Measurements from ENCODE around the gene NIPAL3.

Gene NIPAL3

DNA sequence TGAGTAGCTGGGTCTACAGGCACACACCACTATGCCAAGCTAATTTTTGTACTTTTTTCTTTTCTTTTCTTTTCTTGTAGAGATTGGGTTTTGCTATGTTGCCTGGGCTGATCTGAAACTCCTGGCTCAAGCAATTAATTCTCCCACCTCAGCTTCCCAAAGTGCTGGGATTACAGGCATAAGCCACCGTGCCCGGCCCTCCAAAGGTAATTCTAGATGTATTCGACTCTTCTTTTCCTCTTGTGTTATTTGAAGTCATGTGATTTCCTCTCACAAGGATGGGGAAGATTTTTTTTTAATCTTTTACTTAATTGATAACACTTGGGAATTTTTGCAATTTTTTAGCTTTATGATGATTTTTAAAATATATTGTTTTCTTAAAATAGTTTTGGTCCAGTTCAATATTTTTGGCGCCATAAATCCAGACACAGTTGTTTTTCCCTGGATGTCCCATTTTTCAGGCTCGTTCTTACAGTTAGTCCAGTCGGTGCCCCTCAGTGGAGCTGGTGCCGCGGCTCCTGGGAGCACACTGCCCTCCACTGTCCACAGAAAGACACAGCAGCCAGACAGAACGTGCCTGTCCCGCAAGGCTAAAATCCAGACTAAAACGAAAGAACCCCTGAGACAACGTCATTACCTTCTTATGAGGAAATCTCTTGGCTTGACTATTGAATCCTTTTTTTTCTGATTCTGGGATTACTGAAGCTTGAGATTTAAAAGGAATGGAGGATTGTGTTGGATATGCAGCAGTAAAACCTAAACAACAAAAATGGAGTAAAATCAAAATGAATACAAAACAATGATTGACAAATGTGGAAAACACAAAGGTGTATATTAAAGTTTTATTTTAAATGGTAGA, 24.4 kb upstream of the NIPAL3 start:
- peak; percentile 63 for ATAC-seq
- DNase-seq, result peak; percentile 71

DNA sequence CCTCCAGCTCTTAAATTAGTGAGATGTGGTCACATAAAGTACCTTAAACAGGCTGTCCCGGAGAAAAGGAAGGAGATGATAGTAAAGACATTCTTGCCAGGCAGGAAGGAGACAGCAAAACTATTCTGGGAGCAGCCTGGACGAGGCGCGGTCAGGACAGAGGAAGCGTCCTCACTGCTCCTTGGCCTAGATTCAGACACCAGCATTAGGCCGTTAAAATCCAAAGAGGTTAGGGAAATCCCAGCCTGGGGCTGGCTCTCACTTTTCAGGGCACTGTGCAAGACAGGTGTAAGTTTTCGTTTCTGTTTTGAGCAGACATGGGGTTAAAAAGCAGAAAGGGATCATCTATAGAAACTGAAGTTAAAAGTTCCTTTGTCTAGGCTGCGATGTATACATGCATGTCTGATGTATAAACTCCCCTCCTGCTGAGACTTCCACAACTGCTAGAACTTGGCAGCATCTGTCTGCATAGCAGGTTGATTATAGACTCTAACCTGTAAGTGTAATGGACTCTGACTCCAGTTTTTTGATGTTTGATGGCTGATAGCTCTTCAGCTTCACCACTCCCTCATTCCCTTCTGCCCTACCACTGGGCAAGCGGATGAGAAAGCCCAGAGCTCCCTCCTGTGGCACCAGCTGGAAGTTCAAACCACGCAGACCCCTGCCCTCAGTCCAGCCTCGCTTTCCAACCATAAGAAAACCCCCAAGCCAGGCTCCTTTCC, 23.6 kb upstream of the NIPAL3 start:
- DNase-seq (peak; percentile 71), ATAC-seq (peak; percentile 74)

DNA sequence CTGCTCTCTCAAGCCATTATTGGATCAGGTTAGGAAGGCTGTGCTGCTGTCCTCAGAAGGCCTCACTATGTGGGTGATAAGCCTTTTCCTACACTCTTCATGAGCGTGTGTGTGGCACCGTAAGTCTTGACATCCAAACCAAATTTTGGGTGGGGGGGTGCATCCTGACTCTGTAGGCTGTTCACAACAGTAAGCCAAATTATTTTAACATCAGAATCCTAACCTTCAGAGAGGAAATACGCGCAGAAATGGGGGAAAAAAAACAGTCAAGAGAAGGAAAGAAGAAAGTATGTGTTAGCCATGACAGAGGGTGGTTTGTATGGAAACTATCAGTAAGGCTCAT, 23.0 kb upstream of the NIPAL3 start:
- DNase-seq (no peak), ATAC-seq (no peak)

DNA sequence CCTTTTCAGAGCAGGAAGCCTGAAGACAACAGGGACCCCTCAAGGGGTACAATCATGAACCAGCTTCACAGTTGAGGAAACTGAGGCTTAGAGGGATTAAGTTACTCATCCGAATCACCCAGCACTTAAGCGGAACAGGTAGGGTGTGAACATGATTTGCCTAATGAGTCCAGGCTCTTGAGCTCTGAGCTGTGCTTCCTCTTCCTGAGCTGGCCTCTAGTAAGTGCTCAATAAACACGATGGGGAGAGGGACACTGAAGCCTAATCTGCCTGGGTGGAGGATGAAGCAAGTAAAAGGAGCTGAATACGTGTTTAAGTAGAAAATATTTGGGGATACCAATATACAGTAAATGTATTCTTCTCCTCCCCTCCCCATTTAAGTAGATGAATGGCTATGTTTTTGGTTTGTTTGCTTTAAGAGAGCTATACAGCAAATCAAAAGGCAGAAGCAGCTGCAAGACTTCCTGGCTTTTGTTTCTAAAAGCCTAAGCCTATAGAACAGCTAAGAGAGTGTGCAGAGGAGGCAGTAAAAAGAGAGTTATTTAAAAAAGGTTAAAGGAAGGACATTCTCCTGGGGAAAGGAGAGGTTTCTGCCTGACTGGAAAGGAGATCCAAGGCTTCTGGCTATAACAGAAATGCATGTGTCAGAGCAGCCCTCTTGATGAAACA, 22.5 kb upstream of the NIPAL3 start:
- ATAC-seq (no peak), DNase-seq (no peak)

DNA sequence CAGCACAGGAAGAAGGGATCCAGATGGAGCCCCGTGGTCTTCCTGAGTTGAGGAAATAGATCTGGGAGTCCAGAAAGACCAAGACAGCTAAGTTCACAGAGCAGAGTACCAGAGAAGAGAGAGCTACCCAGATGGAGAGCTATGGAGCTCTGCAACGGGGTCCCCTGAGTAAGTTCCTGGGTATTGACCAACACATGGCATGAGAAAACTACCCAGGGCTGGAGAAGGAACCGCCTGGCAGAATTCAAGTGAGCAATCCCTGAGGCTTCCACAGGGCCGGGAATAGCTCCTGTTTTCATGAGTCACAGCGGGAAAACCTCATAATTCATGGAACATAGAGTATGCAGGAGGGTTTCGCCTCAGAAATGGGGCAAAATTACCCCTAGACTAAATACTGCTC, 21.7 kb upstream of the NIPAL3 start:
- no peak for DNase-seq

DNA sequence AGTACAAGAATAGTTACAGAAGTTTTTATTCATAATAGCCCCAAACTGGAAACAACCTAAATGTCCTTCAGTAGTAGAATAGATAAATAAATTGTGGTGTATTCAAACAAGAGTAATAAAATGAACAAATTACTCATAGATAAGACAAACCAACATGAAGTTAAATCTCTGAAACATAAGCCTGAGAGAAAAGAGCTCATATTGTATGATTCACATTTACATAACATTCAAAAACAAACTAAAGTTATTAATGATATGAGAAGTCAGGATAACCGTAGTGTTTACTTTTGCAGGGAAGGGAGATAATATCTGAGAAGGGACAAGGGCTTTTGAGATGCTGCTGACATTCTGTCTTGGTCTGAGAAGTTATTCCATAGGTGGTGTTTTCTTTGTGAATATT, 15.5 kb upstream of the NIPAL3 start:
- ATAC-seq, result no peak

More for the DNA sequence above, 21.7 kb upstream of the NIPAL3 start:
- no peak for ATAC-seq

DNA sequence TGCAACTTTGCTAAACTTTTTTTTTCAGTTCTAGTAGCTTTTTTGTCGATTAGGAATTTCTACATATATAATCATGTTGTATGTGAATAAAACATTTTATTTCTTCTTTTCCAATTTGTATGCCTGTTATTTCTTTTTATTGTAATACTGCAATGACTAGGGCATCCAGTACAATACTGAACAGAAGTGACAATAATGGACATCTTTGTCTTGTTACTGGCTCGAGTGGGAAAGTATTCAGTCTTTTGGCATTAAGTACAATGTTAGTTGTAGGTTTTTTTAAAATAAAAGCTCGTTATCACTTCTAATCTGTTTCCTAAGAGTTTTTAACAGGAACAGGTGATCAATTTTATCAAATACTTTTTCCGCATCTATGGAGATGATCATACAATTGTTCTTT, 11.8 kb upstream of the NIPAL3 start:
- DNase-seq (no peak), ATAC-seq (no peak)

More for the DNA sequence above, 15.5 kb upstream of the NIPAL3 start:
- no peak for DNase-seq

DNA sequence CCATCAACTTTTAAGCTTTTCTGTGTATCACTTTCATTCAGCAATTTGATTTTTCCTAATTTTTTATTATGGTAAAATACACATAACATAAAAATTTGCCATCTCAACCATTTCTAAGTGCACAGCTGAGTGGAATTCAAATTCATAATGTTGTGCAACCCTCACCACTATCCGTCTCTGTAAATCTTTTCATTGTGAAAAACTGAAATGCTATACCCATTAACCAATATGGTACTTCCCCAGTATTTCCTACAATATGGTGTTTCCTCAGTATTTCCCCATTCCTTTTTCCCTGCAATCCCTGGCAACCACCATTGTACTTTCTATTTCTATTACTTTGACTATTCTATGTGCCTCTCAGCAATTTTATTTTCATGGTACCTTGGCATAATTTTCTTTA, 8.8 kb upstream of the NIPAL3 start:
- DNase-seq (no peak), ATAC-seq (no peak)

DNA sequence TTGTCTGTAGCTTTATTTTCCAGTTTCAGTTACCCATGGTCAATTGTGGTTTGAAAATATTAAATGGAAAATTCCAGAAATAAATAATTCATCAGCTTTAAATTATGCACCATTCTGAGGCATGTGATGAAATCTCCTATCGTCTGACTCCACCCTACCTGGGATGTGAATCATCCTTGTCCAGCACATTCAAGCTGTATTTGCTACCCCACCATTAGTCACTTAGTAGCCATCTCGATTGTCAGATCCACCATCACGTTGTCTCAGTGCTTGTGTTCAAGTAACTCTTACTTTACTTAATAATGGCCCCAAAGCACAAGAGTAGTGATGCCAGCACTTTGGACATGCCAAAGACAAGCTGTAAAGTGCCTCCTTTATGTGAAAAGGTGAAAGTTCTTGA, 6.1 kb upstream of the NIPAL3 start:
- no peak for ATAC-seq

DNA sequence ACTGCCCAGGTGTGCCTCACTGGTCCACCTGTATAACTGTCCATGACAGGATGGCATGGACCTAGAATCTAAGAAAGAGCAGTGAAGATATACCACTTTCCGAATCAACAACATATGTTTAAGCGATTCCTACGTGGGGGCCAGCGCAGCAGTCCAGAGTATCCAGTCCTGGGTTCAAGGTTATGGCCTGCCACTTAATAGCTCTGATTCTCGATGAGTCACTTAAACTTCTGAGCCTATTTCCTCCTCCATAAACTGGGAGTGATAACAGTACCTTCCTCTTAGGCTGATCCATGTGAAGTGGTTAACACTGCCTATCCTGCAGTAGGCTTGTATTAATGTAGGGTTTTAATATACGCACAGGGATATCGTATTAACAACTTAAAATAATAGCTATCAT, 4.9 kb upstream of the NIPAL3 start:
- ATAC-seq (no peak), DNase-seq (no peak)

More for the DNA sequence above, 6.1 kb upstream of the NIPAL3 start:
- no peak for DNase-seq

DNA sequence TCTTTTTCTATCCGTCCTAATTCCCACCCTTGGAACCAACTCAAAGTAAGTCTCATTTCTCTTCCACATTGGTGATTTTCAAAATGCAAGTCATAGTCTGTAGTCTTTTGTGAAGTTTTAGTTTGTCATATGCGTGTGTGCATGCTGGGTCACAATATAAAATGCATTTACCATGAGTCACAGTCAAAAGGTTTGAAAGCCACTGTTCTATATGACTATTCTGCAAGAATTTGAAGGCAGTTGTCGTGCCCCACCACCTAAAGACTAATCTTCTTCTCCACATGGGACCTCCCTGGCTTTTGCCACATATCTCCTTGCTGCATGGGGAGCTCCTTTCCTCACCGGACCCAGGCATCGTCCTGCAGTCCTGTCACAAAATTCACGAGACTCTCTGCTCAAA, 3.6 kb upstream of the NIPAL3 start:
- ATAC-seq (no peak), DNase-seq (no peak)

DNA sequence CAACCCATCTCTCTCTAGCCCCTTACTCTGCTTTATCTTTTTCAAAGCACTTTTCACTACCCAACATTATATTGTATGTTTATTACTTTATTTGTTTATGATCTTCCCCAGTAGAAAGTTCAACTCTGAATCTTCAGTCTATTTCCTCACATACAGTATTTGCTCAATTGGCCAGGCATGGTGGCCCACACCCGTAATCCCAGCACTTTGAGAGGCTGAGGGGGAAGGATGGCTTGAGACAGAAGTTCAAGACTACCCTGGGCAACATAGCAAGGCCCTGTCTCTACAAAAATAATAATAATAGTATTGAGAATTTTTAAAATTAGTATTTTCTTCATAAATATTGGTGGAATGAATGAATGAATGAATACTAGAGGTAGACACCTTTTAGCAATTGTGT, 3.2 kb upstream of the NIPAL3 start:
- no peak for DNase-seq
- ATAC-seq, result no peak

DNA sequence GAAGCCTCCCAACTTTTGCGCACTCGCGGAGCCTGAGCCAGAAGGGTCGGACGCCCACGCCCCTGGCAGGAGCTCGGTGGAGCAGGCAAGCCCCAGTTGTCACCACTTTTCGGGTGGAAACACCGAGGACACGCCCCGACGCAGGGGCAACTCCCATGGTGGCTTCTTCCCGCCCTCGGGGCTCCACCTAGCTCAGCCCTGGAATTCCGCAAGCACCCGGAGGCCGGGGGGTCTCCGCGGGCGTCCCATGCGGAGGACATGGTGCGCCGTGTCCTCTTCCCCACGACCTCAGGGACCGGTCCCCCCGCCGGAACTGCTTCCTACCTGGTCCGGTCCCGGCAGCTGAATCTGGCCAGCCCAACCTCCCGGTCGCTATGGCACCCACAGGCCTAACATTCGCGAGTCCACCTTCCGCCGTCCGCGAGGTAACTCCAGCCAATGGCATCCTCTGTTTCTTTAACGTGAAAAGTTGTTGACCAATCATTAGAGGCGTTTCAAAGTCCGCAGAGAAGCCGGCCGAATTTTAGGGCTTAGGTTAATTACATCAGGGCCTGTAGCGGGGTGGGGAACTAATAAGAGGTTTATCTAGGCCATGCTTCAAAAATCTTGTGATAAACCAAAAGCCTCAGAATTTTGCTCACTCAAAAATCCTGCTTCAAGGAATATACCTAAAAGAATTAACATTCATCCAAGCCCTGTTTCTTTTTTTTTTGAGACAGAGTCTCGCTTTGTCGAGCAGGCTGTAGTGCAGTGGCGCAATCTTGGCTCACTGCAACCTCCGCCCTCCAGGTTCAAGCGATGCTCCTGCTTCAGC, 2.0 kb upstream of the NIPAL3 start, which contains the start of gene STPG1:
Gene STPG1, minus strand, starts transcription at position 433 of the 814 bp plus-strand sequence. CDS start 12,394 bp downstream, outside the sequence.
- ATAC-seq (peak; percentile 48), DNase-seq (peak; percentile 83)

DNA sequence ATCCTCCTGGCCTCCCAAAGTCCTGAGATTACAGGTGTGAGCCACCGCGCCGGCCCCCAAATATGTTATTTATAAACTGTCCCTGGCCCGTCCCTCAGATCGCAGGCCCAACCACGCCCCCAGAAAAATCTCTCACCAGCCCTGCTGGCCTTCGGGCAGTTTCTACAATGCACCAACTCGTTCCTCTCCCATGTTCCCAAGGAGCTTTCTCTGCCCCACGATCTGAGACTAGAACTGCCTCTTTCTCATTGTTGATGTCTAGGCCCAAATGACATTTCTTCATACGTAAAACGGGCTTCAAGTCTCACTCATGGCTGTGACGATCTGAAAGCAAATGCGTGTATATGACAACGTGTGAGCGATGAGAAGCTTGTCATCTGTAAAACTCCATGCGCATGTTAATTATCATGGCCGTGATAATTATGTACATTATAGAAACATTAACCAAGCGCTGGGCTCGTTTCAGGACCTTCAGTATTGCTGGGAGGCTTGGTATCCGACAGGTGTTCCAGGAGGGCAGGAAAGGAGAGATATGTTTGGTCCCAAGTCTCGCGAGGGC, 748 bp upstream of the NIPAL3 start:
- ATAC-seq, result no peak

DNA sequence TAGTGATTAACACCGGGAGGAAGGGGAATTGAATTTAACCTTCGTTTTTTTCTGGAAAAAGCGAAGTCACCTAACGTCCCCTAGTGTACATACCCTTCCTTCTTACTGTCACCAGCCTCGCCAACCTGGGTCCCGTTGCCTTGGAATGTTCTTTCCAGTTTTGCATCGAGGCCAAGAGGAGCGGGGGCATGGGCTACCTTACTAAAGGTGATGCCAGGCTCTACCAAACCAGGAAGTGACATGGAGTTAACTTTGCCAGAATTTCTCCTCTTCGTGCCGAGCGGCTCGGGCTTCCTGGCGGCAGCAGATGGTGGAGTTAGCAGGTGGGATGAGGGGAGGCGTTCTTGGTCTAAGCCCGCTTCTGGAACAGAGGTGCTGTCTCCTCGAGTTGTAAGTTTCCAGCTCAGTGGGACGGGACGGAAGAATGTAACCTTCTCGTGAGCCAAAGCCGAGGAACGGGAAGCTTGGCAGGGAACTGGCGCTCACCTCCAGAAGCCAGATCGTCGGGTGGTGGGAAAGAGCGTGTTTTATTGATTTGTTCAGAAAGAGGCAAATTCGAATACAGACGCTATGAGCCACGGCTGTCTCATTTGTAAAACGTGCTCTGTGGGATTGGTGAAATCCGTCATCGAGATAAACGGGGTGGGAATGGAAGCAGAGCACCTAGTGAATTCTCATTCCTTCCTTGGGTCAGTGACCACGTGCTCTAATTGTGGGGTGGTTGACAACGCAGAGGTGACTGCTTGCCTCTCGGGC, 486 bp downstream of the NIPAL3 start:
- peak; percentile 27 for DNase-seq
- ATAC-seq, result no peak

More for the DNA sequence above, 748 bp upstream of the NIPAL3 start:
- no peak for DNase-seq

DNA sequence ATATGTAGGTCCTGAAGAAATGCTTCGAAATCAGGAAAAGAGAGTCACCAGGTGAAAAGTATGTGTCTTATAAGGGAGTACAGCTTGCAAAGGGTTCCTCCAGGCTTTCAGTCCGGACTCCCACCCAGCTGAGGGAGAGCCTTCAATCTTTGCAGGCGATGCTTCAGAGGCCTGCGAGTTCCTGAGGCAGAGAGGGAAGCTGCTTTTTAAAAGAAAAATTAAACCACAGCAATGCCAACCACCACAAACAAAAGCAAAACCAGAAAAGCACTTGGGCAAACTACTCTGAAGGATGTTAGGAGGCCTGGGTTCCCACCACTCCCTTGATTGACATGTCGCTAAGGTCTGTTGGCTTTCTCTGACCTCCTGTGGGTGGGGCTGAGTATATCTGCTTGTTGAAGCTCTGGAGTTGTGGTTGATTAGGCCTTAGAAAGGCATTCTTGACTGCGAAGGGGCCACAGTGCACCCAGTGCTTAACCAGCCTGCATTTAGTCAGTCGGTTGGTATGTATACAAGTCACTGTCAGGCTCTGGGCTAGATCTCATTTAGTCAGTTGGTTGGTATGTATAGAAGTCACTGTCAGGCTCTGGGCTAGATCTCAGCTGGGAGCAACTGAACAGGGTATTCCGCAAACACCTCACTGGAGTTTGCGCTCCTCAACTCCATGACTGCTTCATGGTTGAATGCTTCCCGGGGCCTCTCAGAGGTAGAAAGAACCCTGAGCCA, 1.2 kb downstream of the NIPAL3 start:
- DNase-seq (peak; percentile 58), ATAC-seq (peak; percentile 48)

DNA sequence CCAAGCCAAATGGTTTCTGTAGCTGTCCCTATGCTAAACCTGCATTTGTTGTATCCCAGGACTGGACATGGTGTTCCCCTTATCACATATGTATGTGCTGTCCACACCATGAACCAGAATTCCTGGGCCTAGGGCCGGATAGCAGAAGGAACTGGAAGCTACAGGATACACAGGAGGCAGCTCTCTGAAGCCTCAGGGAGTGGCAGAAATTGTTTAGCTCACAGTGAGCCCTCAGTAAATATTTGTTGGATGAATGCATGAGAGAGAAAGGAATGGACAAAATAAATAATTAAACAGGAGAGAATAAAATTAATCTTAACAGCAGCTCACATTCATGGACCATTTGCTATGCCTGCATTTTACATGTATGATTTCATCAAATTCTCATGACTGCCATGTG, 2.1 kb downstream of the NIPAL3 start:
- ATAC-seq, result no peak

DNA sequence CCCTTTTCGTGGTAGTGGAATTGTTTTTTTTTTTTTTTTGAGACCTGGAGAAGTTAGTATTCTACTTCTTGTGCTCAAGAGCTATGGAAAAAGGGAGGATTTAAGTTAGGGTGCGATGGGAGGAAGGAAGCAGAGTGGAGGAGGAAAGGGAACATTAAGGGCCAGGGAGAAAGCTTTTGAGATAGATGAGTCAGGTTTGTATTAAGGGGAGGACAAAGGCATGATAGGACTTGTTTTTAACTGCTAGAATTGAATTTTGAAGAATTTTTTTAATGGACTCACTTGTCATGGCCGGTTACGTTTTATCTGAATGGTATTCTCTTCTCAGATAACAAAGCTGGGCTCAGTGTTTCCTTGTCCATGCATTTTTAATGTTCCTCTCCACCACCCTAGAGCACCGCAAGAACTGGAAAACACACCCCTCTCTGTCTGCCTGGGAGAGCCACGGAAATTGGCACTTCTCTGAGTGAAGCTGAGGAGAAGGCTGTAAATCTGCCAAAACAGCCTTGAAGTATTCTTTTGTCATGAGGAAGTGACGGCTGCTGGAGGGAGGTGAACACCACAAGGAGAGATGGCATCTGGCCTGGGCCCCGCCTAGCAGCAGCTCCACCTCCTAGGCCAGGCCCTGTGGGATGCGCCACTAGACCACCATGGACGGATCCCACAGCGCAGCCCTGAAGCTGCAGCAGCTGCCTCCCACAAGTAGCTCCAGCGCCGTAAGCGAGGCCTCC, 3.5 kb downstream of the NIPAL3 start:
- DNase-seq (peak; percentile 20), ATAC-seq (no peak)

More for the DNA sequence above, 2.1 kb downstream of the NIPAL3 start:
- DNase-seq, result no peak

DNA sequence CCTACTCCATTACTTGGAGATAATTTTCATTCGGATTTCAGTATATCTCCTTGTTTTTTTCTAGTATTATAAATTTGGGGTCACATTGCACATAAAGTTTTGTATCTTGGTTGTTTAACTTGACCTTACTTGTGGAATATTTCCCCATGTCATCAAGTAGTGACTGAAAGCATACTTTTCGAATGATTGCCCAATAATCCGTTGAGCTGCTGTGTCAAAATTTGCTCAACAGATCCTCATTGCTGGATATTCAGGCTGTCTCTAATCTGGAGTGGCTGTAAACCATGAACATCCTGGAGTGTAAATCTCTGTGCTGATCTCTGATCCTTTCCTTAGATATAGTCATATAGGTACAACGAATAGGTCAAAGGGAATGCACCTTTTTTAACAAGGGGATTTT, 4.9 kb downstream of the NIPAL3 start:
- no peak for ATAC-seq
- DNase-seq, result no peak

DNA sequence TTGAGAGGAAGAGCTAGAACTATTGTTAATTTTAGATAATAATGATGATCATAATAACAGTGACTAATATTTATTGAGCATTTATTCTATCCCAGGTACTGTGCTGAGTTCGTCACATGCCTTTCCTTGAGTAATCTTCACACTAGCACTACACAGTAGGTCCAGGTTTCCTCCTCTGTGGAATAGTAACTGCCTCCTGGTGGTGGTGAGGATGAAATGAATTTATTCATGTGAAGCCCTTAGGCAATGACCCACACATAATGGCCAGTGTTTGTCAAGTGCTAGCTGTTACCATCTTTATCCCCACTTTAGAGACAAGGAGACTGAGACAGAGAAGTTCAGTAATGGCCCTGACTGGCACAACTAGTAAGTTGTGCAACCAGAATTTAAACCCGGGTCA, 5.9 kb downstream of the NIPAL3 start:
- ATAC-seq (no peak), DNase-seq (no peak)

Measured in stimulated activated naive CD8-positive, alpha-beta T cell treated with anti-CD3 and anti-CD28 coated beads, Interleukin-15, Interleukin-2, amounts not matched to agents 100 U/mL and 50 U/mL, for 24 hours (primary cell).